SKM-1 (cell line): Measurements from ENCODE around the gene ANKRD49.

ENCODE experiments used
- DNase-seq: peaks from one replicate; lab custom pipeline; 2025; ENCODE audit not compliant: unreplicated experiment; lab: John Stamatoyannopoulos, UW

Gene ANKRD49

GRCh38 chr11:94543695-94544645, 50.2 kb downstream of the ANKRD49 start, which contains the start of gene FUT4:
FUT4 (plus strand) TSS chr11:94543921; CDS start chr11:94544134, 213 bp downstream.
- DNase-seq: peak; percentile 92

GRCh38 chr11:94544646-94545263, 51.0 kb downstream of the ANKRD49 start:
- no peak for DNase-seq

GRCh38 chr11:94545264-94546161, 51.7 kb downstream of the ANKRD49 start:
- DNase-seq: no peak

GRCh38 chr11:94546162-94546470, 52.3 kb downstream of the ANKRD49 start:
- no peak for DNase-seq

GRCh38 chr11:94546886-94547285, 53.1 kb downstream of the ANKRD49 start:
- no peak for DNase-seq

GRCh38 chr11:94549146-94549545, 55.4 kb downstream of the ANKRD49 start:
- DNase-seq: no peak
